Measurements from ENCODE around the gene TRAPPC4.
"Not testable (repeated sequence)": the region's sequence is repeated elsewhere in the genome, so short reads cannot be mapped to it uniquely, and the experiment has no call there.

The TRAPPC4 gene

GRCh38 chr11:119017377-119017776 lies 1.2 kb upstream of the TRAPPC4 start:
- peak overlapping the region; percentile 98 for H3K4me3 Mint-ChIP-seq
- peak overlapping the region; percentile 99 for H3K27ac Mint-ChIP-seq (ENCODE audit: low read depth)
- peaks cover 70% of the 10 kb centered on the region for H3K36me3 Mint-ChIP-seq (ENCODE audit: insufficient read depth)
- not testable (repeated sequence) for H3K27me3 Mint-ChIP-seq; ATAC-seq (replicated peaks; ENCODE audit: extremely low read depth, poor library complexity, severe bottlenecking); DNase-seq (ENCODE audit: low spot score in 2 of 2); H3K9me3 Mint-ChIP-seq
- H3K4me1 Mint-ChIP-seq, result peaks cover 41% of the 10 kb centered on the region

- Mint-ChIP-seq H3K9me3 (no peaks in the 10 kb centered on the region), H3K36me3 (ENCODE audit: insufficient read depth) (peaks cover 66% of the 10 kb centered on the region)
Observed at GRCh38 chr11:119019996-119020395, 1.4 kb downstream of the TRAPPC4 start.

GRCh38 chr11:119021631-119022030 lies 3.1 kb downstream of the TRAPPC4 start:
- no peak overlapping the region for H3K27ac Mint-ChIP-seq (ENCODE audit: low read depth)
- H3K4me3 Mint-ChIP-seq, result no peak overlapping the region
- peaks cover 60% of the 10 kb centered on the region for H3K36me3 Mint-ChIP-seq (ENCODE audit: insufficient read depth)

More at GRCh38 chr11:119019996-119020395, 1.4 kb downstream of the TRAPPC4 start:
- no peaks in the 10 kb centered on the region for H3K27me3 Mint-ChIP-seq
- H3K4me3 Mint-ChIP-seq, result peak overlapping the region; percentile 98
- DNase-seq (ENCODE audit: low spot score in 2 of 2) (no peak), ATAC-seq (replicated peaks; ENCODE audit: extremely low read depth, poor library complexity, severe bottlenecking) (no peak)
- H3K27ac Mint-ChIP-seq (ENCODE audit: low read depth), result peak overlapping the region; percentile 99
- H3K4me1 Mint-ChIP-seq, result peaks cover 55% of the 10 kb centered on the region

GRCh38 chr11:119023741-119024140 lies 5.2 kb downstream of the TRAPPC4 start:
- H3K9me3 Mint-ChIP-seq, result no peaks in the 10 kb centered on the region
- ATAC-seq (replicated peaks; ENCODE audit: extremely low read depth, poor library complexity, severe bottlenecking) (no peak), DNase-seq (ENCODE audit: low spot score in 2 of 2) (no peak)
- H3K36me3 Mint-ChIP-seq (ENCODE audit: insufficient read depth), result peaks cover 42% of the 10 kb centered on the region
- H3K4me1 Mint-ChIP-seq, result peaks cover 28% of the 10 kb centered on the region
- peak overlapping the region; percentile 6 for H3K27ac Mint-ChIP-seq (ENCODE audit: low read depth)
- no peak overlapping the region for H3K4me3 Mint-ChIP-seq
- no peaks in the 10 kb centered on the region for H3K27me3 Mint-ChIP-seq

More at GRCh38 chr11:119021631-119022030, 3.1 kb downstream of the TRAPPC4 start:
- Mint-ChIP-seq H3K4me1 (peaks cover 41% of the 10 kb centered on the region), H3K9me3 (no peaks in the 10 kb centered on the region), H3K27me3 (no peaks in the 10 kb centered on the region)
- DNase-seq (ENCODE audit: low spot score in 2 of 2) (no peak), ATAC-seq (replicated peaks; ENCODE audit: extremely low read depth, poor library complexity, severe bottlenecking) (no peak)

GRCh38 chr11:119024430-119025098 lies 6.0 kb downstream of the TRAPPC4 start:
- no peaks in the 10 kb centered on the region for H3K9me3 Mint-ChIP-seq
- peaks cover 41% of the 10 kb centered on the region for H3K36me3 Mint-ChIP-seq (ENCODE audit: insufficient read depth)
- DNase-seq (ENCODE audit: low spot score in 2 of 2), result no peak
- peaks cover 31% of the 10 kb centered on the region for H3K4me1 Mint-ChIP-seq
- H3K27me3 Mint-ChIP-seq, result no peaks in the 10 kb centered on the region
- no peak for ATAC-seq (replicated peaks; ENCODE audit: extremely low read depth, poor library complexity, severe bottlenecking)
- peak overlapping the region; percentile 29 for H3K4me3 Mint-ChIP-seq
- H3K27ac Mint-ChIP-seq (ENCODE audit: low read depth), result peak overlapping the region; percentile 35

- Mint-ChIP-seq H3K27ac (ENCODE audit: low read depth) (no peak overlapping the region), H3K4me3 (no peak overlapping the region), H3K36me3 (ENCODE audit: insufficient read depth) (peaks cover 39% of the 10 kb centered on the region), H3K4me1 (peaks cover 33% of the 10 kb centered on the region), H3K27me3 (no peaks in the 10 kb centered on the region), H3K9me3 (no peaks in the 10 kb centered on the region)
- DNase-seq (ENCODE audit: low spot score in 2 of 2) (no peak), ATAC-seq (replicated peaks; ENCODE audit: extremely low read depth, poor library complexity, severe bottlenecking) (no peak)
Observed at GRCh38 chr11:119025099-119025473, 6.5 kb downstream of the TRAPPC4 start.

- no peak for DNase-seq (ENCODE audit: low spot score in 2 of 2)
- H3K27ac Mint-ChIP-seq (ENCODE audit: low read depth), result no peak overlapping the region
- no peaks in the 10 kb centered on the region for H3K9me3 Mint-ChIP-seq
- H3K4me3 Mint-ChIP-seq, result no peak overlapping the region
- H3K27me3 Mint-ChIP-seq, result no peaks in the 10 kb centered on the region
- H3K4me1 Mint-ChIP-seq, result peaks cover 29% of the 10 kb centered on the region
- no peak for ATAC-seq (replicated peaks; ENCODE audit: extremely low read depth, poor library complexity, severe bottlenecking)
- peaks cover 35% of the 10 kb centered on the region for H3K36me3 Mint-ChIP-seq (ENCODE audit: insufficient read depth)
Observed at GRCh38 chr11:119025541-119025940, 7.0 kb downstream of the TRAPPC4 start.

- peaks cover 29% of the 10 kb centered on the region for H3K4me1 Mint-ChIP-seq
- H3K27me3 Mint-ChIP-seq, result no peaks in the 10 kb centered on the region
- DNase-seq (ENCODE audit: low spot score in 2 of 2), result no peak
- no peaks in the 10 kb centered on the region for H3K9me3 Mint-ChIP-seq
- no peak for ATAC-seq (replicated peaks; ENCODE audit: extremely low read depth, poor library complexity, severe bottlenecking)
- H3K4me3 Mint-ChIP-seq, result no peak overlapping the region
- H3K27ac Mint-ChIP-seq (ENCODE audit: low read depth), result no peak overlapping the region
- H3K36me3 Mint-ChIP-seq (ENCODE audit: insufficient read depth), result peaks cover 34% of the 10 kb centered on the region
Observed at GRCh38 chr11:119025978-119026766, 7.6 kb downstream of the TRAPPC4 start.

GRCh38 chr11:119026970-119027369 lies 8.4 kb downstream of the TRAPPC4 start:
- no peak for DNase-seq (ENCODE audit: low spot score in 2 of 2)
- Mint-ChIP-seq H3K36me3 (ENCODE audit: insufficient read depth) (peaks cover 29% of the 10 kb centered on the region), H3K9me3 (no peaks in the 10 kb centered on the region), H3K27ac (ENCODE audit: low read depth) (peak overlapping the region; percentile 22), H3K27me3 (no peaks in the 10 kb centered on the region), H3K4me1 (peaks cover 29% of the 10 kb centered on the region), H3K4me3 (no peak overlapping the region)
- no peak for ATAC-seq (replicated peaks; ENCODE audit: extremely low read depth, poor library complexity, severe bottlenecking)

- no peak overlapping the region for H3K27ac Mint-ChIP-seq (ENCODE audit: low read depth)
- H3K4me3 Mint-ChIP-seq, result no peak overlapping the region
- H3K9me3 Mint-ChIP-seq, result no peaks in the 10 kb centered on the region
- no peaks in the 10 kb centered on the region for H3K27me3 Mint-ChIP-seq
- peaks cover 21% of the 10 kb centered on the region for H3K36me3 Mint-ChIP-seq (ENCODE audit: insufficient read depth)
- peaks cover 29% of the 10 kb centered on the region for H3K4me1 Mint-ChIP-seq
- DNase-seq (ENCODE audit: low spot score in 2 of 2) (no peak), ATAC-seq (replicated peaks; ENCODE audit: extremely low read depth, poor library complexity, severe bottlenecking) (no peak)
Observed at GRCh38 chr11:119027561-119028345, 9.2 kb downstream of the TRAPPC4 start.

GRCh38 chr11:119028346-119029068 lies 9.9 kb downstream of the TRAPPC4 start:
- H3K4me1 Mint-ChIP-seq, result peaks cover 24% of the 10 kb centered on the region
- ATAC-seq (replicated peaks; ENCODE audit: extremely low read depth, poor library complexity, severe bottlenecking) (no peak), DNase-seq (ENCODE audit: low spot score in 2 of 2) (no peak)
- H3K27me3 Mint-ChIP-seq, result no peaks in the 10 kb centered on the region
- no peak overlapping the region for H3K27ac Mint-ChIP-seq (ENCODE audit: low read depth)
- no peak overlapping the region for H3K4me3 Mint-ChIP-seq
- H3K9me3 Mint-ChIP-seq, result no peaks in the 10 kb centered on the region
- H3K36me3 Mint-ChIP-seq (ENCODE audit: insufficient read depth), result peaks cover 14% of the 10 kb centered on the region

- H3K9me3 Mint-ChIP-seq, result no peaks in the 10 kb centered on the region
- H3K27me3 Mint-ChIP-seq, result no peaks in the 10 kb centered on the region
- H3K4me3 Mint-ChIP-seq, result peak overlapping the region; percentile 85
- peaks cover 11% of the 10 kb centered on the region for H3K36me3 Mint-ChIP-seq (ENCODE audit: insufficient read depth)
- DNase-seq (ENCODE audit: low spot score in 2 of 2), result no peak
- no peak overlapping the region for H3K27ac Mint-ChIP-seq (ENCODE audit: low read depth)
- no peak for ATAC-seq (replicated peaks; ENCODE audit: extremely low read depth, poor library complexity, severe bottlenecking)
- H3K4me1 Mint-ChIP-seq, result peaks cover 21% of the 10 kb centered on the region
Observed at GRCh38 chr11:119029069-119029339, 10.4 kb downstream of the TRAPPC4 start.

All from central memory CD8-positive, alpha-beta T cell (primary cell).